Measurements from ENCODE around the gene NHLH2. TPM values are rescaled to one million over a fixed set of nuclear protein-coding genes. Genes with fewer than 3 reads are reported as not detected.

The NHLH2 gene
- polyA plus RNA-seq, 1 of the 3 experiments (the other 2 are of a cell fraction) = not detected

DNA sequence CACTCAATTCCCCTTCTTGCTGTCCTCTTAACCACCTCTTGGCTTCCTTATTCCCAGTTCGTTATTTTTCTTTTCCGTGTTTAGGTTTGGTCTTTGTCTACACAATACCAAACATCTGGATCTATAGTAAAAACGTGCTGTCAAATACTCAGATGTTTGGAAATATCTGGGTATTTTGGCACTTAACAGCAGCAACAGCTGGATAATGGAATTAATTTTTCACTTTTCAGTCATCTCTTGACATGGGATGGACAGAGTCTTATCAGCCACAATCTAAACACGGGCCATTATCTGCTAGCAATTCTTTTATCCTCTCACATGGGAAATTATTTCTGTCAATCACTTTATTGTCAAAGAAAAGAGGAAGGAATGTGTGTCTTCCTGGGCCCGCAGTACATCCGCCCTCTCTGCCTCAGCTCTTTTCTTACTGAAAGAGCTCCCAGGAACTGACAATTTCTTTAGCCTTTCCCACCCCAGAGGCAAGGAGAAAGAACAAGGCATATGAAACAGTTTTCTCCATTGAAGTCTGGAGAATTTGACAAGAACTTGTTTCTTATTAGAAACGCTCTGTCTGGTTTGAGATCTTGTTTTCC, 13.4 kb downstream of the NHLH2 start:
- no peak overlapping the region for H2AFZ ChIP-seq (ENCODE audit: low read depth)
- 73% methylated on average over 7 of the region's 7 CpGs for WGBS (ENCODE audit: low lambda C conversion rate)

DNA sequence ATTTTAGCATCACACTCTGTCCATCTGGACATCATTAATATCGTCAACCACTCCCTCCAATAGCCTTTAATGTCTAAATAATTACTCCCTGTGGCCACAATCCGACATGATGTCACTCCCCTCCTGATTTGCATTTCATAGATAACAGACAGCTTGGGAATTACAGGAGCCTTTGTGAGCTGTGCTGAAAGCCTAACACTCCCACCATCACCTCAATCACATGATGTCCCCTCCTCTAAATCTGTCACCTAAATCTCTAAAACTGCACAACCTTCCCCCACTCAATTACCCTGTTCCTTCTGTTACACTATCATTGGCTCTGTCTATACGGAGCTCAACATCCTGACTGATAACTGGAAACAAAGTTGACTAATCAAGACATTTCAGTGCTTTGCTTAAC, 14.3 kb downstream of the NHLH2 start:
- no peaks in the 10 kb centered on the region for H3K9me3 ChIP-seq
- no peaks in the 10 kb centered on the region for H3K9me2 ChIP-seq
- DNase-seq = no peak
- no peak overlapping the region for H3K4me3 ChIP-seq (ENCODE audit: low read depth in 2 of 2, low read length in 1 of 2)
- no peaks in the 10 kb centered on the region for H3K36me3 ChIP-seq (replicated peaks in 1 of 2; ENCODE audit: control insufficient read depth in 1 of 2, insufficient read depth in 2 of 2, low read length in 1 of 2)
- peaks cover 0 to 4% of the 10 kb centered on the region in 2 experiments; a peak in 1 of 4 replicates for H3K4me1 ChIP-seq (ENCODE audit: control insufficient read depth in 1 of 2, insufficient read depth in 2 of 2, low read depth in 1 of 2, low read length in 1 of 2)
- ChIA-PET POLR2A (no interaction called here), CTCF (interaction anchor here (1.2 to 2.3 kb wide), 6 partner anchors 18 to 194 kb away, joined by 3 to 13 read pairs (median 4); no protein-coding TSS in a partner anchor)
- peaks cover 12% of the 10 kb centered on the region; the same call in 1 of the 2 replicates for H3K27me3 ChIP-seq (ENCODE audit: insufficient read depth)
- no peak overlapping the region for H3K27ac ChIP-seq (ENCODE audit: low read depth in 2 of 2, low read length in 1 of 2)
- H4K20me1 ChIP-seq (ENCODE audit: insufficient read depth) = no peaks in the 10 kb centered on the region
- no peaks in the 10 kb centered on the region for H3K79me2 ChIP-seq (ENCODE audit: insufficient read depth)
- no peak overlapping the region for H2AFZ ChIP-seq (ENCODE audit: low read depth)
- no peak overlapping the region for H3K9ac ChIP-seq
- no peaks in the 10 kb centered on the region for H3F3A ChIP-seq (replicated peaks; ENCODE audit: insufficient read depth)
- H3K4me2 ChIP-seq = no peak overlapping the region
- 37% methylated on average over 3 of the region's 3 CpGs for WGBS (ENCODE audit: low lambda C conversion rate)
- TF ChIP-seq TEAD4 (IDR thresholded peaks at IDR 0.05; ENCODE audit: borderline replicate concordance, insufficient read depth) (no peak), YY1 (IDR thresholded peaks at IDR 0.05; ENCODE audit: low read depth) (no peak), NRF1 (IDR thresholded peaks at IDR 0.05; ENCODE audit: low read depth, low read length) (no peak), RCOR1 (IDR thresholded peaks at IDR 0.05; ENCODE audit: low read length) (no peak), MEF2A (IDR thresholded peaks at IDR 0.05; ENCODE audit: borderline replicate concordance, low read depth) (no peak), TAF1 (IDR thresholded peaks at IDR 0.05; ENCODE audit: borderline replicate concordance, low read depth, low read length) (no peak)
- TF ChIP-seq, protein P1, sequence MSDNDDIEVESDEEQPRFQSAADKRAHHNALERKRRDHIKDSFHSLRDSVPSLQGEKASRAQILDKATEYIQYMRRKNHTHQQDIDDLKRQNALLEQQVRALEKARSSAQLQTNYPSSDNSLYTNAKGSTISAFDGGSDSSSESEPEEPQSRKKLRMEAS (IDR thresholded peaks at IDR 0.05; ENCODE audit: low read depth) = no peak
- TF ChIP-seq, protein P2, sequence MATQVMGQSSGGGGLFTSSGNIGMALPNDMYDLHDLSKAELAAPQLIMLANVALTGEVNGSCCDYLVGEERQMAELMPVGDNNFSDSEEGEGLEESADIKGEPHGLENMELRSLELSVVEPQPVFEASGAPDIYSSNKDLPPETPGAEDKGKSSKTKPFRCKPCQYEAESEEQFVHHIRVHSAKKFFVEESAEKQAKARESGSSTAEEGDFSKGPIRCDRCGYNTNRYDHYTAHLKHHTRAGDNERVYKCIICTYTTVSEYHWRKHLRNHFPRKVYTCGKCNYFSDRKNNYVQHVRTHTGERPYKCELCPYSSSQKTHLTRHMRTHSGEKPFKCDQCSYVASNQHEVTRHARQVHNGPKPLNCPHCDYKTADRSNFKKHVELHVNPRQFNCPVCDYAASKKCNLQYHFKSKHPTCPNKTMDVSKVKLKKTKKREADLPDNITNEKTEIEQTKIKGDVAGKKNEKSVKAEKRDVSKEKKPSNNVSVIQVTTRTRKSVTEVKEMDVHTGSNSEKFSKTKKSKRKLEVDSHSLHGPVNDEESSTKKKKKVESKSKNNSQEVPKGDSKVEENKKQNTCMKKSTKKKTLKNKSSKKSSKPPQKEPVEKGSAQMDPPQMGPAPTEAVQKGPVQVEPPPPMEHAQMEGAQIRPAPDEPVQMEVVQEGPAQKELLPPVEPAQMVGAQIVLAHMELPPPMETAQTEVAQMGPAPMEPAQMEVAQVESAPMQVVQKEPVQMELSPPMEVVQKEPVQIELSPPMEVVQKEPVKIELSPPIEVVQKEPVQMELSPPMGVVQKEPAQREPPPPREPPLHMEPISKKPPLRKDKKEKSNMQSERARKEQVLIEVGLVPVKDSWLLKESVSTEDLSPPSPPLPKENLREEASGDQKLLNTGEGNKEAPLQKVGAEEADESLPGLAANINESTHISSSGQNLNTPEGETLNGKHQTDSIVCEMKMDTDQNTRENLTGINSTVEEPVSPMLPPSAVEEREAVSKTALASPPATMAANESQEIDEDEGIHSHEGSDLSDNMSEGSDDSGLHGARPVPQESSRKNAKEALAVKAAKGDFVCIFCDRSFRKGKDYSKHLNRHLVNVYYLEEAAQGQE (IDR thresholded peaks at IDR 0.05; ENCODE audit: low read depth, low read length) = no peak

More for the DNA sequence above, 13.4 kb downstream of the NHLH2 start:
- no peaks in the 10 kb centered on the region for H3K9me3 ChIP-seq
- H3K4me1 ChIP-seq (ENCODE audit: control insufficient read depth in 1 of 2, insufficient read depth in 2 of 2, low read depth in 1 of 2, low read length in 1 of 2) = peaks cover 0 to 4% of the 10 kb centered on the region in 2 experiments; a peak in 1 of 4 replicates
- H3K27ac ChIP-seq (ENCODE audit: low read depth in 2 of 2, low read length in 1 of 2) = no peak overlapping the region
- POLR2A ChIA-PET = interaction anchor here (0.6 kb wide), 1 partner anchor 882 kb away, joined by 3 read pairs; no protein-coding TSS in a partner anchor
- no peak for DNase-seq
- CTCF ChIA-PET = interaction anchor here (0.9 to 2.1 kb wide), 3 partner anchors 19 to 193 kb away, joined by 3 to 6 read pairs (median 5); no protein-coding TSS in a partner anchor
- TF ChIP-seq, protein P3, sequence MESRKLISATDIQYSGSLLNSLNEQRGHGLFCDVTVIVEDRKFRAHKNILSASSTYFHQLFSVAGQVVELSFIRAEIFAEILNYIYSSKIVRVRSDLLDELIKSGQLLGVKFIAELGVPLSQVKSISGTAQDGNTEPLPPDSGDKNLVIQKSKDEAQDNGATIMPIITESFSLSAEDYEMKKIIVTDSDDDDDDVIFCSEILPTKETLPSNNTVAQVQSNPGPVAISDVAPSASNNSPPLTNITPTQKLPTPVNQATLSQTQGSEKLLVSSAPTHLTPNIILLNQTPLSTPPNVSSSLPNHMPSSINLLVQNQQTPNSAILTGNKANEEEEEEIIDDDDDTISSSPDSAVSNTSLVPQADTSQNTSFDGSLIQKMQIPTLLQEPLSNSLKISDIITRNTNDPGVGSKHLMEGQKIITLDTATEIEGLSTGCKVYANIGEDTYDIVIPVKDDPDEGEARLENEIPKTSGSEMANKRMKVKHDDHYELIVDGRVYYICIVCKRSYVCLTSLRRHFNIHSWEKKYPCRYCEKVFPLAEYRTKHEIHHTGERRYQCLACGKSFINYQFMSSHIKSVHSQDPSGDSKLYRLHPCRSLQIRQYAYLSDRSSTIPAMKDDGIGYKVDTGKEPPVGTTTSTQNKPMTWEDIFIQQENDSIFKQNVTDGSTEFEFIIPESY (IDR thresholded peaks at IDR 0.05; ENCODE audit: borderline replicate concordance, low read depth) = no peak
- TF ChIP-seq SIN3A (IDR thresholded peaks at IDR 0.05; ENCODE audit: borderline replicate concordance, low read depth, low read length) (no peak), TAF1 (IDR thresholded peaks at IDR 0.05; ENCODE audit: borderline replicate concordance, low read depth, low read length) (no peak), EP300 (IDR thresholded peaks at IDR 0.05; ENCODE audit: borderline replicate concordance in 1 of 2, low read depth in 1 of 2, low read length in 1 of 2) (no peak)
- TF ChIP-seq, protein P4, sequence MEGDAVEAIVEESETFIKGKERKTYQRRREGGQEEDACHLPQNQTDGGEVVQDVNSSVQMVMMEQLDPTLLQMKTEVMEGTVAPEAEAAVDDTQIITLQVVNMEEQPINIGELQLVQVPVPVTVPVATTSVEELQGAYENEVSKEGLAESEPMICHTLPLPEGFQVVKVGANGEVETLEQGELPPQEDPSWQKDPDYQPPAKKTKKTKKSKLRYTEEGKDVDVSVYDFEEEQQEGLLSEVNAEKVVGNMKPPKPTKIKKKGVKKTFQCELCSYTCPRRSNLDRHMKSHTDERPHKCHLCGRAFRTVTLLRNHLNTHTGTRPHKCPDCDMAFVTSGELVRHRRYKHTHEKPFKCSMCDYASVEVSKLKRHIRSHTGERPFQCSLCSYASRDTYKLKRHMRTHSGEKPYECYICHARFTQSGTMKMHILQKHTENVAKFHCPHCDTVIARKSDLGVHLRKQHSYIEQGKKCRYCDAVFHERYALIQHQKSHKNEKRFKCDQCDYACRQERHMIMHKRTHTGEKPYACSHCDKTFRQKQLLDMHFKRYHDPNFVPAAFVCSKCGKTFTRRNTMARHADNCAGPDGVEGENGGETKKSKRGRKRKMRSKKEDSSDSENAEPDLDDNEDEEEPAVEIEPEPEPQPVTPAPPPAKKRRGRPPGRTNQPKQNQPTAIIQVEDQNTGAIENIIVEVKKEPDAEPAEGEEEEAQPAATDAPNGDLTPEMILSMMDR (IDR thresholded peaks at IDR 0.05) = no peak
- TF ChIP-seq, protein P5, sequence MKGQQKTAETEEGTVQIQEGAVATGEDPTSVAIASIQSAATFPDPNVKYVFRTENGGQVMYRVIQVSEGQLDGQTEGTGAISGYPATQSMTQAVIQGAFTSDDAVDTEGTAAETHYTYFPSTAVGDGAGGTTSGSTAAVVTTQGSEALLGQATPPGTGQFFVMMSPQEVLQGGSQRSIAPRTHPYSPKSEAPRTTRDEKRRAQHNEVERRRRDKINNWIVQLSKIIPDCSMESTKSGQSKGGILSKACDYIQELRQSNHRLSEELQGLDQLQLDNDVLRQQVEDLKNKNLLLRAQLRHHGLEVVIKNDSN (IDR thresholded peaks at IDR 0.05; ENCODE audit: borderline replicate concordance, low read depth) = no peak
- TF ChIP-seq, protein P1 (IDR thresholded peaks at IDR 0.05; ENCODE audit: low read depth) = no peak
- no peaks in the 10 kb centered on the region for H3K79me2 ChIP-seq (ENCODE audit: insufficient read depth)
- no peaks in the 10 kb centered on the region for H3K9me2 ChIP-seq
- H3F3A ChIP-seq (replicated peaks; ENCODE audit: insufficient read depth) = no peaks in the 10 kb centered on the region
- no peak overlapping the region; the same call in 1 of the 2 replicates for H3K4me2 ChIP-seq
- H4K20me1 ChIP-seq (ENCODE audit: insufficient read depth) = no peaks in the 10 kb centered on the region
- no peaks in the 10 kb centered on the region for H3K36me3 ChIP-seq (replicated peaks in 1 of 2; ENCODE audit: control insufficient read depth in 1 of 2, insufficient read depth in 2 of 2, low read length in 1 of 2)
- no peak overlapping the region for H3K9ac ChIP-seq
- peaks cover 12% of the 10 kb centered on the region; the same call in 1 of the 2 replicates for H3K27me3 ChIP-seq (ENCODE audit: insufficient read depth)
- H3K4me3 ChIP-seq (ENCODE audit: low read depth in 2 of 2, low read length in 1 of 2) = no peak overlapping the region
